ENCODE measurements around the gene MAST2.
"Not testable (repeated sequence)": the region's sequence is repeated elsewhere in the genome, so short reads cannot be mapped to it uniquely, and the experiment has no call there.

The MAST2 gene

GRCh38 chr1:45820788-45821187 is 17.4 kb downstream of the MAST2 start:
- no peak for DNase-seq (ENCODE audit: low read depth in 1 of 2, low spot score in 1 of 2)
- in situ Hi-C loops (cut with HindIII; ENCODE audit: low pct_unique_long_range_greater_than_20kb, low sequenced_read_pairs), result no loop called here
- no peak for TF ChIP-seq JUND (IDR thresholded peaks at IDR 0.05; ENCODE audit: low read depth)

GRCh38 chr1:45822644-45823043 is 19.2 kb downstream of the MAST2 start:
- TF ChIP-seq JUND (IDR thresholded peaks at IDR 0.05; ENCODE audit: low read depth), result no peak
- in situ Hi-C loops (cut with HindIII; ENCODE audit: low pct_unique_long_range_greater_than_20kb, low sequenced_read_pairs), result no loop called here
- no peak for DNase-seq (ENCODE audit: low read depth in 1 of 2, low spot score in 1 of 2)

- in situ Hi-C loops (cut with HindIII; ENCODE audit: low pct_unique_long_range_greater_than_20kb, low sequenced_read_pairs), result no loop called here
- no peak for TF ChIP-seq JUND (IDR thresholded peaks at IDR 0.05; ENCODE audit: low read depth)
- DNase-seq (ENCODE audit: low read depth in 1 of 2, low spot score in 1 of 2), result no peak
Measured at GRCh38 chr1:45824607-45825006, 21.2 kb downstream of the MAST2 start.

GRCh38 chr1:45827256-45827655 is 23.8 kb downstream of the MAST2 start:
- in situ Hi-C loops (cut with HindIII; ENCODE audit: low pct_unique_long_range_greater_than_20kb, low sequenced_read_pairs), result no loop called here
- DNase-seq (ENCODE audit: low read depth in 1 of 2, low spot score in 1 of 2), result no peak
- TF ChIP-seq JUND (IDR thresholded peaks at IDR 0.05; ENCODE audit: low read depth), result no peak

GRCh38 chr1:45828841-45829240 is 25.4 kb downstream of the MAST2 start:
- in situ Hi-C loops (cut with HindIII; ENCODE audit: low pct_unique_long_range_greater_than_20kb, low sequenced_read_pairs), result no loop called here
- no peak for TF ChIP-seq JUND (IDR thresholded peaks at IDR 0.05; ENCODE audit: low read depth)
- DNase-seq (ENCODE audit: low read depth in 1 of 2, low spot score in 1 of 2), result no peak

GRCh38 chr1:45833361-45833760 is 29.9 kb downstream of the MAST2 start:
- in situ Hi-C loops (cut with HindIII; ENCODE audit: low pct_unique_long_range_greater_than_20kb, low sequenced_read_pairs), result no loop called here
- no peak for DNase-seq (ENCODE audit: low read depth in 1 of 2, low spot score in 1 of 2)

GRCh38 chr1:45834689-45835088 is 31.3 kb downstream of the MAST2 start:
- in situ Hi-C loops (cut with HindIII; ENCODE audit: low pct_unique_long_range_greater_than_20kb, low sequenced_read_pairs), result no loop called here
- DNase-seq (ENCODE audit: low read depth in 1 of 2, low spot score in 1 of 2), result no peak
- no peak for TF ChIP-seq JUND (IDR thresholded peaks at IDR 0.05; ENCODE audit: low read depth)

More at GRCh38 chr1:45833361-45833760, 29.9 kb downstream of the MAST2 start:
- no peak for TF ChIP-seq JUND (IDR thresholded peaks at IDR 0.05; ENCODE audit: low read depth)

GRCh38 chr1:45836451-45836850 is 33.0 kb downstream of the MAST2 start:
- no peak for TF ChIP-seq JUND (IDR thresholded peaks at IDR 0.05; ENCODE audit: low read depth)
- in situ Hi-C loops (cut with HindIII; ENCODE audit: low pct_unique_long_range_greater_than_20kb, low sequenced_read_pairs), result no loop called here
- no peak for DNase-seq (ENCODE audit: low read depth in 1 of 2, low spot score in 1 of 2)

- in situ Hi-C loops (cut with HindIII; ENCODE audit: low pct_unique_long_range_greater_than_20kb, low sequenced_read_pairs); DNase-seq (ENCODE audit: low read depth in 1 of 2, low spot score in 1 of 2): not testable (repeated sequence)
Measured at GRCh38 chr1:45836861-45837260, 33.4 kb downstream of the MAST2 start.

GRCh38 chr1:45838322-45838721 is 34.9 kb downstream of the MAST2 start:
- DNase-seq (ENCODE audit: low read depth in 1 of 2, low spot score in 1 of 2); in situ Hi-C loops (cut with HindIII; ENCODE audit: low pct_unique_long_range_greater_than_20kb, low sequenced_read_pairs): not testable (repeated sequence)

GRCh38 chr1:45840704-45841103 is 37.3 kb downstream of the MAST2 start:
- in situ Hi-C loops (cut with HindIII; ENCODE audit: low pct_unique_long_range_greater_than_20kb, low sequenced_read_pairs), result no loop called here
- no peak for TF ChIP-seq JUND (IDR thresholded peaks at IDR 0.05; ENCODE audit: low read depth)
- DNase-seq (ENCODE audit: low read depth in 1 of 2, low spot score in 1 of 2), result no peak

- TF ChIP-seq JUND (IDR thresholded peaks at IDR 0.05; ENCODE audit: low read depth), result no peak
- in situ Hi-C loops (cut with HindIII; ENCODE audit: low pct_unique_long_range_greater_than_20kb, low sequenced_read_pairs), result no loop called here
- no peak for DNase-seq (ENCODE audit: low read depth in 1 of 2, low spot score in 1 of 2)
Measured at GRCh38 chr1:45842786-45843185, 39.4 kb downstream of the MAST2 start.

- no peak for TF ChIP-seq JUND (IDR thresholded peaks at IDR 0.05; ENCODE audit: low read depth)
- peak in 1 of 2 experiments; percentile 4 for DNase-seq (ENCODE audit: low read depth in 1 of 2, low spot score in 1 of 2)
- in situ Hi-C loops (cut with HindIII; ENCODE audit: low pct_unique_long_range_greater_than_20kb, low sequenced_read_pairs), result no loop called here
Measured at GRCh38 chr1:45843474-45843905, 40.1 kb downstream of the MAST2 start.

GRCh38 chr1:45844000-45844399 is 40.6 kb downstream of the MAST2 start:
- DNase-seq (ENCODE audit: low read depth in 1 of 2, low spot score in 1 of 2); in situ Hi-C loops (cut with HindIII; ENCODE audit: low pct_unique_long_range_greater_than_20kb, low sequenced_read_pairs): not testable (repeated sequence)

Data from T47D (cell line).